Endometrium (tissue), 2 donors: ENCODE results near the gene RUFY1.
A peak's percentile ranks its signal among the peaks of the same experiment; 100 is the strongest.
"Not testable (repeated sequence)": the region's sequence is repeated elsewhere in the genome, so short reads cannot be mapped to it uniquely, and the experiment has no call there.

Experiments used
- FAIRE-seq: peaks from 2 replicates; lab custom pipeline; 2012; peaks lifted over from hg19 to GRCh38; lab: Jason Lieb, UNC
- donor health status: control.
- donor health status: control.

Gene RUFY1

GRCh38 chr5:179550511-179551342 is at the start of gene RUFY1:
Gene RUFY1 (plus strand): TSS chr5:179550554. CDS start chr5:179550570, 16 bp downstream.
- FAIRE-seq, result no peak

- not testable (repeated sequence) for FAIRE-seq
These were observed 48.4 kb upstream of the RUFY1 start for GRCh38 chr5:179501997-179502396.

- not testable (repeated sequence) for FAIRE-seq
These were observed 47.9 kb upstream of the RUFY1 start for GRCh38 chr5:179502420-179502819.

GRCh38 chr5:179504191-179504590 is 46.2 kb upstream of the RUFY1 start:
- FAIRE-seq, result no peak

GRCh38 chr5:179504600-179505396 is 45.6 kb upstream of the RUFY1 start:
- FAIRE-seq, result no peak

GRCh38 chr5:179505636-179506261 is 44.6 kb upstream of the RUFY1 start:
- FAIRE-seq, result no peak

- FAIRE-seq, result no peak
These were observed 41.1 kb upstream of the RUFY1 start for GRCh38 chr5:179509239-179509638.

GRCh38 chr5:179509845-179510244 is 40.5 kb upstream of the RUFY1 start:
- no peak for FAIRE-seq

GRCh38 chr5:179512452-179513000 is 37.8 kb upstream of the RUFY1 start:
- FAIRE-seq, result no peak

GRCh38 chr5:179515501-179515900 is 34.9 kb upstream of the RUFY1 start:
- not testable (repeated sequence) for FAIRE-seq

- no peak for FAIRE-seq
These were observed 34.1 kb upstream of the RUFY1 start for GRCh38 chr5:179516221-179516620.

- FAIRE-seq, result not testable (repeated sequence)
These were observed 32.6 kb upstream of the RUFY1 start for GRCh38 chr5:179517746-179518145.

GRCh38 chr5:179518369-179518768 is 32.0 kb upstream of the RUFY1 start:
- FAIRE-seq, result not testable (repeated sequence)

- not testable (repeated sequence) for FAIRE-seq
These were observed 30.8 kb upstream of the RUFY1 start for GRCh38 chr5:179519416-179520070.

GRCh38 chr5:179522107-179522506 is 28.2 kb upstream of the RUFY1 start:
- not testable (repeated sequence) for FAIRE-seq

- FAIRE-seq, result no peak
These were observed 23.4 kb upstream of the RUFY1 start for GRCh38 chr5:179526978-179527377.

GRCh38 chr5:179530069-179530998 is 20.0 kb upstream of the RUFY1 start:
- FAIRE-seq, result no peak

GRCh38 chr5:179533024-179533423 is 17.3 kb upstream of the RUFY1 start:
- no peak for FAIRE-seq

- FAIRE-seq, result no peak
These were observed 16.4 kb upstream of the RUFY1 start for GRCh38 chr5:179533907-179534306.

- no peak for FAIRE-seq
These were observed 15.9 kb upstream of the RUFY1 start for GRCh38 chr5:179534431-179534830.

- peak; percentile 95 for FAIRE-seq
These were observed 13.7 kb upstream of the RUFY1 start for GRCh38 chr5:179536676-179537075.
